Thyroid gland (tissue), 4 donors: ENCODE data around the gene METTL25B.

Experiments used
- CTCF ChIP-seq, 6 experiments: fragments of 200-600 bp in 3 of 6; fragments of 450-650 bp in 3 of 6; sonication (generic) in 3 of 6; IDR thresholded peaks; one replicate each; pipeline ENCODE4 v1.5.1; 2016 to 2019; ENCODE audit warnings: antibody characterized with exemption in 6 of 6, mild to moderate bottlenecking in 2 of 6, inconsistent platforms in 1 of 6, moderate library complexity in 1 of 6
- POLR2A ChIP-seq, 2 donors: fragments of 450-650 bp; IDR thresholded peaks; one replicate each; pipeline ENCODE4 v1.6.1; 2017; ENCODE audit warnings: antibody characterized with exemption in 2 of 2, mild to moderate bottlenecking in 2 of 2, moderate library complexity in 1 of 2

GRCh38 chr1:156767879-156768604 lies 39.8 kb downstream of the METTL25B start:
- TF ChIP-seq CTCF (IDR thresholded peaks at IDR 0.05) = no peak
- no peak for TF ChIP-seq POLR2A (IDR thresholded peaks at IDR 0.05)
